Stomach (tissue), 9 donors: ENCODE measurements around the gene KTI12. TPM values are rescaled to one million over a fixed set of nuclear protein-coding genes. Genes with fewer than 3 reads are reported as not detected.

ENCODE experiments used
- DNase-seq, 2 donors: peaks; one replicate each; pipeline versions ENCODE4 v3.0.0 to v3.0.0-alpha.2; 2013 to 2019
- H3K27ac ChIP-seq, 5 donors: fragments of 200-600 bp in 4 of 5; sonication (generic) in 4 of 5; one replicate each; pipeline ENCODE4 v1.5.1; 2013 to 2019; ENCODE audit warnings: mild to moderate bottlenecking in 1 of 5, moderate library complexity in 1 of 5
- H3K27me3 ChIP-seq, 3 donors: fragments of 200-600 bp; sonication (generic); one replicate each; pipeline ENCODE4 v1.5.1; 2017 to 2019; ENCODE audit warnings: mixed run types in 1 of 3
- H3K36me3 ChIP-seq, 4 donors: fragments of 200-600 bp; sonication (generic); 1 replicate in 3 of 4; 2 replicates in 1 of 4; pipeline ENCODE4 v1.5.1; 2016 to 2019
- H3K4me1 ChIP-seq, 4 donors: fragments of 200-600 bp; sonication (generic); one replicate each; pipeline ENCODE4 v1.5.1; 2016 to 2019
- H3K4me3 ChIP-seq, 4 donors: fragments of 200-600 bp; sonication (generic) in 3 of 4; one replicate each; pipeline ENCODE4 v1.5.1; 2016 to 2019; ENCODE audit warnings: mild to moderate bottlenecking in 1 of 4
- H3K9me3 ChIP-seq, 4 donors: fragments of 200-600 bp; sonication (generic); one replicate each; pipeline ENCODE4 v1.5.1; 2016 to 2019
- CTCF ChIP-seq, 7 experiments: fragments of 450-650 bp in 4 of 7; fragments of 200-600 bp in 3 of 7; sonication (generic) in 3 of 7; IDR thresholded peaks; one replicate each; pipeline ENCODE4 v1.5.1; 2016 to 2019; ENCODE audit warnings: antibody characterized with exemption in 7 of 7, control low read depth in 2 of 7, mild to moderate bottlenecking in 1 of 7
- EP300 ChIP-seq: sonication (generic); formaldehyde crosslinking; IDR thresholded peaks from one replicate; pipeline ENCODE4 v1.6.1; 2017; ENCODE audit warnings: antibody characterized with exemption
- POLR2A ChIP-seq, 4 donors: fragments of 450-650 bp; IDR thresholded peaks; one replicate each; pipeline ENCODE4 v1.6.1; 2016; ENCODE audit warnings: antibody characterized with exemption in 4 of 4, control low read depth in 2 of 4, mild to moderate bottlenecking in 1 of 4, moderate library complexity in 1 of 4
- POLR2AphosphoS5 ChIP-seq, 3 donors: sonication (generic); formaldehyde crosslinking; IDR thresholded peaks; one replicate each; pipeline ENCODE4 v1.6.1; 2016; ENCODE audit warnings: antibody characterized with exemption in 3 of 3
- WGBS, 5 donors: extraction: QIAGEN DNeasy Blood & Tissue Kit in 3 of 5; methylation state at CpG; one replicate each; pipeline versions ENCODE4 v1.1.5 to v1.1.7; 2013 to 2018; 5-methylcytosine and 5-hydroxymethylcytosine counted together
- intact Hi-C: fragments of 100-400 bp; cut with DNase I; formaldehyde crosslinking; loops from one replicate; pipeline ENCODE4 v1.15.1; 2023; ENCODE audit warnings: low total_unique reads
- polyA plus RNA-seq, 3 donors: library from polyadenylated mRNA; stranded (reverse); fragments of 200-250 nt; gene quantifications; one replicate each; pipeline ENCODE4 v1.2.3, GENCODE V29; 2013
- small RNA-seq, 4 donors: library from RNA; depleted of rRNA; stranded (forward); fragments of <200 nt; gene quantifications; one replicate each; pipeline ENCODE3, GENCODE V24; 2016
- total RNA-seq, 5 donors: library from RNA; depleted of rRNA; stranded (reverse); fragments of >200 nt; gene quantifications; one replicate each; pipeline versions ENCODE4 v1.1.0 to v1.2.3, GENCODE V29; 2014 to 2016
- donor health status: healthy with polysubstance abuse.
- donor health status: Bipolar disorder and iron deficiency.
- donor health status: healthy.

Gene KTI12
- total and polyA plus RNA-seq, 8 donors = 4.2 to 15.4 (median 7.3) TPM

DNA sequence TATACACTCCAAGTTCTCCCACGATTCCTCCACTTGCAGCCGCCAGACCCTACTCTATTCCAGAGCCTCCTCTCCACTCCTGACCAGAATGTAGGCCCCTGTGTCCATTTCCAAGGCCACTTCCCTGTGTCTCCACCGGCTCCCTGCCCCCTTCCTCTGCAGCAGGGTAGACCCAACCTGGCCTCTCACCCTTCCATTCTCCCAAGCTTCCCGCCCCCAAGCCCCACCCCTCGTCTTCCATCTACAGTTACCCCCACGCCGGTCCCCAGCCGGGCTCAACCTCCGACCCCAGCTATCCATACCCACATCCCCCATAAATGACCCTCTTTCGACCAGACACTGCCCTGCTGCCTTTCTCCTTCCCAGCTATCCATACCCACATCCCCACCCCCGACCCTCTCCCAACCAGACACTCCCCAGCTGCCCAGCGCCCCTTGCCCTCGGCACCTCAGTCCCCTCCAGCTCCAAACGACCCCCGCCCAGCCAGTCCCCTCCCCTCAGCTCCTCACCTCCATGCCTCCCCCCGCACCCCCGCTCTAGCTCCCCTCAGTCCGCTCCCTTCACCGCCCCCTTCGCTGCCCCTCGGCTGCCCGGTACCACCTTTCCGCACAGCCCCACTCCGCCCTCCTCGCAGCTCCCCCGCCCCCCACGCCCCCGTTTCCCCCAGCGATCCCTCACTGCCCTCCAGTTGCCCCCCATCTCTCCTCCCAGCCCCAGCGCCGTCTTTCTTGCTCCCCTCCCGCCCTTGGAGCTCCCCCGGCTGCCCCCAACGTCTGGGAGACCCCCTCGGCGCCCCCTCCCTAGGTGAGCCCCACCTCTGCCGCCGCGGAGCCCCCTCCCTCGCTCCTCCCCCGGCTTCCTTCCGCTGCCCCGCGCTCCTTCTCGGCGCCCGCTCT is 43.8 kb downstream of the KTI12 start:
- Histone ChIP-seq H3K4me3 (peak overlapping the region; percentile 40 to 61 (median 50)), H3K27ac (no peak overlapping the region), H3K27me3 (peaks cover 4 to 53% (median 36%) of the 10 kb centered on the region in 3 donors), H3K36me3 (no peaks in the 10 kb centered on the region), H3K4me1 (peaks cover 0 to 15% (median 11%) of the 10 kb centered on the region in 4 donors), H3K9me3 (no peaks in the 10 kb centered on the region)
- TF ChIP-seq POLR2AphosphoS5 (IDR thresholded peaks at IDR 0.05) (no peak), POLR2A (IDR thresholded peaks at IDR 0.05) (no peak), EP300 (no peak), CTCF (IDR thresholded peaks at IDR 0.05) (no peak)
- intact Hi-C loops = no loop called here
- 13 to 25% (median 16%) methylated on average over 26 to 47 of the region's 47 CpGs for WGBS, 5 donors
- DNase-seq = no peak

- no peak overlapping the region for H3K27ac ChIP-seq
- H3K27me3 ChIP-seq = peaks cover 4 to 43% (median 36%) of the 10 kb centered on the region in 3 donors
- no peaks in the 10 kb centered on the region for H3K9me3 ChIP-seq
- H3K4me3 ChIP-seq = no peak overlapping the region
- no peaks in the 10 kb centered on the region for H3K36me3 ChIP-seq
- H3K4me1 ChIP-seq = peaks cover 0 to 15% (median 11%) of the 10 kb centered on the region in 4 donors
- intact Hi-C loops = no loop called here
- DNase-seq = no peak
- TF ChIP-seq EP300 (no peak), CTCF (IDR thresholded peaks at IDR 0.05) (no peak), POLR2A (IDR thresholded peaks at IDR 0.05) (no peak), POLR2AphosphoS5 (IDR thresholded peaks at IDR 0.05) (no peak)
Measured at GRCh38 chr1:51988254-51988653, 45.4 kb downstream of the KTI12 start.

DNA sequence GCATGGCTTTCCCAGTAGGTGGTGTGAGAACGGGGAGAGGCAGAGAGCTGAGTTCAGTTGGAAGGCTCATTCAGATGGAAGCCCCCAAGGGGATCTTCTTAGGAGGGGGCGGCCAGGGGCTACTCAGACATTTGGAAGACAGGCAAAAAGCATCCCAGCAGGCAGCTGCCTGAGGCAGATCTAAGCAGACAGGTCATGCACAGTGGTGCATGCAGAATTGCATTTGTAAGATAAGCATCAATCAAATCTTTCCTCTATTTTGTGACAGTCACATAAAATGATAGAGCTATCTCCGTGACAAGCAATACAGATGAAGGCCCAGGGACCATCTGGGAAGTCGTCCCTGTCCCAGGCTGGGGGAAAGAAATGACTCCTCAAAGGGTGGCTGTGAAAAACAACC is 46.9 kb downstream of the KTI12 start:
- no peak overlapping the region for H3K27ac ChIP-seq
- no peak for DNase-seq
- H3K9me3 ChIP-seq = no peaks in the 10 kb centered on the region
- WGBS, 5 donors = 78 to 87% (median 85%) methylated on average over 4 of the region's 4 CpGs
- peaks cover 0 to 15% (median 11%) of the 10 kb centered on the region in 4 donors for H3K4me1 ChIP-seq
- peaks cover 4 to 28% (median 25%) of the 10 kb centered on the region in 3 donors for H3K27me3 ChIP-seq
- TF ChIP-seq EP300 = no peak
- intact Hi-C loops = no loop called here
- H3K36me3 ChIP-seq = no peaks in the 10 kb centered on the region
- H3K4me3 ChIP-seq = no peak overlapping the region

- Histone ChIP-seq H3K4me3 (no peak overlapping the region), H3K36me3 (no peaks in the 10 kb centered on the region), H3K4me1 (peaks cover 0 to 6% (median 0%) of the 10 kb centered on the region in 4 donors), H3K27ac (no peak overlapping the region), H3K9me3 (no peaks in the 10 kb centered on the region), H3K27me3 (no peaks in the 10 kb centered on the region)
- DNase-seq = no peak
- 83 to 95% (median 92%) methylated on average over 3 of the region's 3 CpGs for whole genome bisulfite sequencing, 5 donors
- intact Hi-C loops = no loop called here
- TF ChIP-seq EP300 (no peak), POLR2AphosphoS5 (IDR thresholded peaks at IDR 0.05) (no peak), CTCF (IDR thresholded peaks at IDR 0.05) (no peak), POLR2A (IDR thresholded peaks at IDR 0.05) (no peak)
Measured at GRCh38 chr1:51982161-51982560, 51.4 kb downstream of the KTI12 start.

Small RNA genes lying within 50 kb of the gene (small RNA-seq; reads per million reads assigned to genes)
- 0 reads per million in 4 donors for gene RN7SL290P

Other genes starting within 250 kb of the KTI12 start
- gene NRDC, start 155.1 kb downstream of the KTI12 start, total RNA-seq = 10 to 100 TPM; 58.4 to 93.0 (median 80.0) TPM
- gene NRDC, start 155.1 kb downstream of the KTI12 start, polyA plus RNA-seq = 10 to 100 TPM; 62.8 to 95.6 (median 78.3) TPM
- gene RAB3B, start 43.1 kb downstream of the KTI12 start, total RNA-seq = 1 to 10 TPM in 2 of 5 donors, under 1 TPM in 3; under 0.01 to 2.2 (median 0.14) TPM
- under 1 TPM in 2 of 3 donors, not detected in 1; 0.13 to 0.31 TPM for gene RAB3B, start 43.1 kb downstream of the KTI12 start, polyA plus RNA-seq
- gene TXNDC12, start 21.4 kb upstream of the KTI12 start, total RNA-seq = 10 to 100 TPM; 18.7 to 51.6 (median 44.2) TPM
- 10 to 100 TPM; 12.5 to 23.2 (median 14.0) TPM for gene TXNDC12, start 21.4 kb upstream of the KTI12 start, polyA plus RNA-seq
- gene BTF3L4, start 22.5 kb upstream of the KTI12 start, total RNA-seq = 100 to 1,000 TPM in 1 of 5 donors, 10 to 100 TPM in 3, 1 to 10 TPM in 1; 6.7 to 287 (median 39.7) TPM
- 10 to 100 TPM; 35.8 to 49.6 (median 42.7) TPM for gene BTF3L4, start 22.5 kb upstream of the KTI12 start, polyA plus RNA-seq
- 10 to 100 TPM; 13.6 to 61.1 (median 25.7) TPM for gene ZFYVE9, start 108.3 kb upstream of the KTI12 start, total RNA-seq
- 1 to 10 TPM; 3.6 to 8.4 (median 6.7) TPM for gene ZFYVE9, start 108.3 kb upstream of the KTI12 start, polyA plus RNA-seq